D721Med (cell line): ENCODE measurements around the gene RREB1.
A peak's percentile ranks its signal among the peaks of the same experiment; 100 is the strongest.

Source experiments
- DNase-seq: peaks from one replicate; pipeline ENCODE4 v3.0.0; 2011; ENCODE audit warnings: low spot score; ENCODE audit not compliant: insufficient read length
- FAIRE-seq: peaks from 2 replicates; lab custom pipeline; 2011; peaks lifted over from hg19 to GRCh38; lab: Jason Lieb, UNC
- TF ChIP-seq, protein P1 (sequence below): IDR thresholded peaks from 2 replicates; pipeline ENCODE4 v1.5.1; 2012; ENCODE audit warnings: mild to moderate bottlenecking, control low read depth; ENCODE audit not compliant: insufficient read depth; ENCODE audit errors: missing control alignments

RREB1 gene

GRCh38 chr6:7107578-7108195 lies at the start of gene RREB1:
TSS of gene RREB1 (plus strand) at chr6:7107961. CDS start at chr6:7181912, 73,951 bp downstream.
- TF ChIP-seq, protein P1, sequence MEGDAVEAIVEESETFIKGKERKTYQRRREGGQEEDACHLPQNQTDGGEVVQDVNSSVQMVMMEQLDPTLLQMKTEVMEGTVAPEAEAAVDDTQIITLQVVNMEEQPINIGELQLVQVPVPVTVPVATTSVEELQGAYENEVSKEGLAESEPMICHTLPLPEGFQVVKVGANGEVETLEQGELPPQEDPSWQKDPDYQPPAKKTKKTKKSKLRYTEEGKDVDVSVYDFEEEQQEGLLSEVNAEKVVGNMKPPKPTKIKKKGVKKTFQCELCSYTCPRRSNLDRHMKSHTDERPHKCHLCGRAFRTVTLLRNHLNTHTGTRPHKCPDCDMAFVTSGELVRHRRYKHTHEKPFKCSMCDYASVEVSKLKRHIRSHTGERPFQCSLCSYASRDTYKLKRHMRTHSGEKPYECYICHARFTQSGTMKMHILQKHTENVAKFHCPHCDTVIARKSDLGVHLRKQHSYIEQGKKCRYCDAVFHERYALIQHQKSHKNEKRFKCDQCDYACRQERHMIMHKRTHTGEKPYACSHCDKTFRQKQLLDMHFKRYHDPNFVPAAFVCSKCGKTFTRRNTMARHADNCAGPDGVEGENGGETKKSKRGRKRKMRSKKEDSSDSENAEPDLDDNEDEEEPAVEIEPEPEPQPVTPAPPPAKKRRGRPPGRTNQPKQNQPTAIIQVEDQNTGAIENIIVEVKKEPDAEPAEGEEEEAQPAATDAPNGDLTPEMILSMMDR = no peak
- FAIRE-seq = no peak
- peak; percentile 81 for DNase-seq

DNA sequence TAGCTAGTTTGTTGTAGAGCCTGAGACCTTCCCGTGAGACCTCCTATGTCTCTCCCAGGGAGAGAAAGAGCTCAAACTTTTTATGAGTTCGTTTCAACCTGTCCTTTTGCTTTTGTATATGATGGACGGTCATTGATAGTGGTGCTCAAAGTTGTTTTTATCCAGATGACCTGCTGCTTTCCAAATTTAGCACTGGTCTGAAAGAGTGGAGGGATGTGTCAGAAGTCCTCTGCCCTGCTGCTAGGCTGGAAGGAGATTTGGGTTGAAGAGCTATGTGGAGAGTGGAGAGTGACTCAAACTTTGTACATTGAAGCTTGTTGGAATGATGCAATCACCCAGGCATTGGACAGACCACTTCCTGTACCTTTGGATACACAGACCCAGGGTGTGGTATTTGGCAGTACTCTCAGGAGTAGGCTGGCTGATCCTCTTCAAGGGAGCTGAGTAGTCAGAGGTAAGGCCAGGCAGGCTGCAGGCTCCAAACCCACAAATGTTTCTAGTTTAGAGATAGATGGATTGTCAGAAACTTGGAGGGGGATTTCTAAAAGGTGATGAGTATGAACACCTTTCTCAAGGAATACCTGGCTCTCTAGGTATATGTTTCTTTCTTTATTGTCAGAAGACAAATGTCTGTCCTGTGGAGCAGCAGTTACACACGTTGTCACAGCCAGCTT lies 49.4 kb upstream of the RREB1 start:
- TF ChIP-seq, protein P1 = no peak
- no peak for DNase-seq
- no peak for FAIRE-seq

DNA sequence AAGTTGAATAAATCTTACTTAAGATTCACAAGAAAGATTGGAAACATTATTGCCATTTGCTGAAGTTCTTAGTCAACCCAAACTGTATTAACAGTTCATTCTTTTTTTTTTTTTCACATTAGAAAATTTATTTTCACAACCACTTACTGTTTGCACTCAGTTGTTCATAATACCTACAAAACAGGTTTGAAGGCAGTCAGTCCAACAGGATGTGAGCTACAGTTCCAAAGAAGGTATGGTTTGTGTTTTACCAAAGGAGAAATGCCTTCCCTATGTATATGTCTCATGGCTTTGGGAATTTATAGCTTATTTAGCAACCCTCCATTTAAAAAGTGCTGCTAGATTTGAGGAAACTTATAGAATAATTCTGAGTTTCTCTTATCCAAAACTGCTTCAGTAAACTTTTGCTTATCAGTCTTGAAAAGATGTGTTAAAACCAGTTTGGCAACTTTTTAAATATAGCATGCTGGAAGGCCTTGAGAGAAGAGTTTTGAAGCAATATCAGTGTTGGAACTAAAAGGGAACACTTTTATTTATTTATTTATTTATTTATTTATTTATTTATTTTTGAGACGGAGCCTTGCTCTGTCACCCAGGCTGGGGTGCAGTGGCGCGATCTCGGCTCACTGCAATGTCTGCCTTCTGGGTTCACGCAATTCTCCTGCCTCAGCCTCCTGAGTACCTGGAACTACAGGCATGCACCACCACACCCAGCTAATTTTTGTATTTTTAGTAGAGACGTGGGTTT lies 46.8 kb upstream of the RREB1 start:
- TF ChIP-seq, protein P1 = no peak
- FAIRE-seq (no peak), DNase-seq (no peak)

DNA sequence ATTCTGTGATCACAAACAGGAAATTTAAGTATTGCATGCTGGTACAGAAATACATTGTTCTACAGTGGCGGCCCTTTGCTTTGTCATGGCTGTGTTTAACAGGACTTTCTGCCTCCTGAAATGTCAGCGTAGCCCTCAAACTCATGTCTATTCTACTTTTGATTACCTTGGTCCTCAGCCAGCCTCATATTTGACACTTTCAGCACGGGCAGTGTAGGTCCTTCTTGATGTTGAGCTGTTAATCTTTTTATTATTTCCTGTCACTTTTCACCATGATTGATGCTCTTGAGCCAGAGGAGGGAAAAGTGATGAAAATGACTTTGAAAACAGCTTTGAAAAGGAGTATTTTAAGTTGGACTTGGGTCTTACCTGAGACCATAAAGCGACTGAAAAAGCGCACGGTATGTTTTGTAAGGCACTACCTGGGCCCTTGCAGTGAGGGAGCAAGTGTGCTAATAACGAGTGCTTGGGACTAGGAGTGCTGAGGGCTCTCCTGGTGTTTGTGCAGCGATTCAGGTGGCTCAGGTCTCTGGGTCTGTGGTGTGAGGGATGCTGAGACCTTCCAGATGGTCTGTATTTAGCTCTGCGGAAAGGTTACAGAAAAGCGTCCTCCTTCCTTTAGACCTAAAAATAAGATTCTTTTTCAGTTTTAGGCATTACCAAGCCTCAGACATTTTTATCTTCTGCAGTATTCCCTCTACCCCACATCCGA lies 45.2 kb upstream of the RREB1 start:
- FAIRE-seq = no peak
- TF ChIP-seq, protein P1 = no peak

GRCh38 chr6:7067305-7067704 lies 40.5 kb upstream of the RREB1 start:
- FAIRE-seq (no peak), DNase-seq (no peak)

More for the DNA sequence above, 45.2 kb upstream of the RREB1 start:
- no peak for DNase-seq

DNA sequence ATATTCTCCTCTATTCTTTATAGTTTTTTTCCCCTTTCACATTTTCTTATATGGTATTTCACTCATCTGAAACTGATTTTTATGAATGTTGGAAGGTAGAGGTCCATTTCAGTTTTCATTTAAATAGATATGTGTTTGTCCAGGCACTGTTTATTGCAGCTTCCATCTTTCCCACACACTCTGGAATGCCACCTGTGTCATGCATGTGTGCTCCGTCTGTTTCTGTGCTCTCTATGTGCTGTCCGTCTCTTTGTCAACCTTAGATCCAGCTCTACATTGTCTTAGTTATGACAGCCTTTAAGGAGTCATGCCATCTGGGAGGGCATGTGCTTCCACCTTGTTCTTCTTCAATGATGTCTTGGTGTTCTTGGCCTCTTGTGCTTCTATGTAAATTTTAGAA lies 36.4 kb upstream of the RREB1 start:
- FAIRE-seq (no peak), DNase-seq (no peak)
- TF ChIP-seq, protein P1 = no peak

More at GRCh38 chr6:7067305-7067704, 40.5 kb upstream of the RREB1 start:
- TF ChIP-seq, protein P1 = no peak
